MM.1S (cell line): Measurements from ENCODE around the gene COMT.
A peak's percentile ranks its signal among the peaks of the same experiment; 100 is the strongest.

Source experiments
- DNase-seq: peaks from one replicate; pipeline ENCODE4 v3.0.0-alpha.2; 2015
- H2AFZ ChIP-seq: fragments of 300-600 bp; sonication (generic); 2 replicates; pipeline ENCODE4 v1.6.0; 2016; ENCODE audit warnings: antibody characterized with exemption, low read length
- H3F3A ChIP-seq: fragments of 300-600 bp; sonication (generic); 2 replicates; pipeline ENCODE4 v1.6.1; 2016; ENCODE audit warnings: mild to moderate bottlenecking, antibody characterized with exemption, low read length, moderate library complexity, mixed read lengths; ENCODE audit not compliant: insufficient read depth
- H3K27ac ChIP-seq: fragments of 300-600 bp; sonication (generic); 2 replicates; pipeline ENCODE4 v1.5.1; 2016; ENCODE audit warnings: mild to moderate bottlenecking, low read length
- H3K27me3 ChIP-seq: fragments of 300-600 bp; sonication (generic); replicated peaks from 2 replicates; pipeline ENCODE4 v1.6.0; 2016; ENCODE audit warnings: low read length; ENCODE audit not compliant: insufficient read depth
- H3K36me3 ChIP-seq: fragments of 300-600 bp; sonication (generic); replicated peaks from 2 replicates; pipeline ENCODE4 v1.6.1; 2016; ENCODE audit warnings: mild to moderate bottlenecking, low read length, mixed read lengths; ENCODE audit not compliant: insufficient read depth
- H3K4me1 ChIP-seq: fragments of 300-600 bp; sonication (generic); 2 replicates; pipeline ENCODE4 v1.6.1; 2016; ENCODE audit warnings: low read length, mixed read lengths
- H3K4me2 ChIP-seq: fragments of 300-600 bp; sonication (generic); 2 replicates; pipeline ENCODE4 v1.6.0; 2016; ENCODE audit warnings: low read depth, low read length
- H3K4me3 ChIP-seq: fragments of 300-600 bp; sonication (generic); 2 replicates; pipeline ENCODE4 v1.5.1; 2016; ENCODE audit warnings: low read length, mixed read lengths
- H3K79me2 ChIP-seq: fragments of 300-600 bp; sonication (generic); 2 replicates; pipeline ENCODE4 v1.6.1; 2016; ENCODE audit warnings: mixed run types, low read length, mixed read lengths
- H3K9ac ChIP-seq: fragments of 300-600 bp; sonication (generic); 2 replicates; pipeline ENCODE4 v1.6.1; 2016; ENCODE audit warnings: low read length, mixed read lengths
- H3K9me2 ChIP-seq: fragments of 300-600 bp; sonication (generic); replicated peaks from 2 replicates; pipeline ENCODE4 v1.6.1; 2016; ENCODE audit warnings: mild to moderate bottlenecking, low read length, mixed read lengths; ENCODE audit not compliant: insufficient read depth
- H3K9me3 ChIP-seq: fragments of 300-600 bp; sonication (generic); replicated peaks from 2 replicates; pipeline ENCODE4 v1.6.1; 2016; ENCODE audit warnings: mild to moderate bottlenecking, low read length, mixed read lengths; ENCODE audit not compliant: insufficient read depth
- H4K20me1 ChIP-seq: fragments of 300-600 bp; sonication (generic); 2 replicates; pipeline ENCODE4 v1.6.1; 2016; ENCODE audit warnings: mild to moderate bottlenecking, low read length, moderate library complexity, mixed read lengths; ENCODE audit not compliant: insufficient read depth
- EZH2 ChIP-seq: fragments of 300-600 bp; sonication (generic); optimal IDR thresholded peaks from 2 replicates; pipeline ENCODE3; 2017; ENCODE audit warnings: low read depth, mild to moderate bottlenecking, antibody characterized with exemption, low read length, mixed read lengths
- EZH2phosphoT487 ChIP-seq: fragments of 300-600 bp; sonication (generic); IDR thresholded peaks from 2 replicates; pipeline ENCODE4 v1.6.1; 2018; ENCODE audit warnings: antibody characterized with exemption, low read length
- TF ChIP-seq, protein P1 (sequence below): fragments of 300-600 bp; sonication (generic); IDR thresholded peaks from 2 replicates; pipeline ENCODE4 v1.5.1; 2016; ENCODE audit warnings: antibody characterized with exemption, low read length, mixed read lengths

Gene COMT

DNA sequence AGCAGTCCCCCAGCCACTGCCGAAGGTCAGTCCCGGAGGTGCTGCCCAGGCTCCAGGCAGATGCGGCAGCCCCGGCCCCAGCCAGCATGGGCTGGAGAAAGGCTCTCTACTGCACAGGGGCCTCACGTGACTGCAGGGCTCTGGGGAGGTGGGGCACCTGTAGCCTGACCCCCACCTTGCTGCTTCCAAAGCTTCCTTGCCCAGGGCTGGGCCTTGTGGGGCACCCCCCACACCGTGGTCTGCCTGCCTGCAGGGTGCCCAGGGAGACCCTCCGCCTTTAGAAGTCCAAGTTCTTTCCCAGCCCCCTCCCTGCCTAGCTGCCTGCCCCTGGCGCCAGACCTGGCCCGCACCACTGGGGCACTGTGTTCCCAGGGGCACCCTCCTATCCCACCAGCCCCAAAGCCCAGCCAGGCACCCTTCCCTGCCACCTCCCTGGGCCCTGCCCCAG is 28.5 kb downstream of the COMT start:
- Histone ChIP-seq H3K36me3 (no peaks in the 10 kb centered on the region), H3K27ac (no peak overlapping the region), H3K9me3 (no peaks in the 10 kb centered on the region), H2AFZ (no peak overlapping the region), H3K9ac (no peak overlapping the region), H4K20me1 (no peaks in the 10 kb centered on the region), H3K4me2 (no peak overlapping the region), H3K4me3 (no peak overlapping the region), H3K9me2 (no peaks in the 10 kb centered on the region), H3K4me1 (no peaks in the 10 kb centered on the region), H3K27me3 (no peaks in the 10 kb centered on the region), H3F3A (no peaks in the 10 kb centered on the region), H3K79me2 (no peaks in the 10 kb centered on the region)
- TF ChIP-seq EZH2 (no peak), EZH2phosphoT487 (no peak)
- DNase-seq = no peak

DNA sequence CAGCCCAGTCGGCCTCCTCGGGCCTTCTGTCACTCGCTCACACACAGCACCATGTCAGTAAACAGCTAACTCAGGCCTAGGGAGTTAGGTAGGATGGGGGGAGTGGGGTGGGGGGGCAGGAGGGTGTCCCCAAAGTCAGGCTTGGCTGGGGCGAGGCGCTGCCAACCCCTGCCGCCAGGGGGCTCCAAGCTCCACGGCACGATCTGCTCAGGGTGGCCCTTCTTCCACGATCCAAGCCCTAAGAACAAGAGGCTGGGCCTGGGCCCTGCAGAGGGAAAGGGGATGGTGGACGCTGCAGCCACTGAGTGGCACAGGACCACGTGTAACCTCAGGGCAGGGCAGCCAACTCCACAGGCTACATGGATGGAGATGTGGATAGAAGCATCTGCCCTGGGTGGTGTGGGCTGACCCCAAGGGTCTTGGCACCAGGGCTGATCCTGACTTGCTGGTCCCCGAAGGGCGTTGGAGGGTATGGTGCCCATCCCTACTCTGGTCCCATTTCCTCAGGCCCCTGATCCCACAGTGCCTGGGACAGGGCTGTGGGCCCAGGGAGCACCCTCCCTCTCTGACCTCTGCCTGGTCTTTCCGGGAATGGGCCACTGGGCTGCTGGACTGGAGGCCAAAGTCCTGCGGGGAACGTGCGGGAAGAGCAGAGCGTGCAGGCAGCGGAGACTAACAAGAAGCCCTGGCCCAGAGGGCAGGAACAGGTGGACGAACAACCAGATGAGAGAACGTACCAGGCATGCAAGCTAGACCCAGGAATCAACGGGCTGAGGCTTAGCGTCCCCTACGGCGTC is 29.1 kb downstream of the COMT start:
- Histone ChIP-seq H3K4me3 (no peak overlapping the region), H3K9ac (no peak overlapping the region), H3K27ac (no peak overlapping the region), H3K36me3 (no peaks in the 10 kb centered on the region), H2AFZ (no peak overlapping the region), H3K27me3 (no peaks in the 10 kb centered on the region), H3K9me2 (no peaks in the 10 kb centered on the region), H4K20me1 (no peaks in the 10 kb centered on the region), H3K79me2 (no peaks in the 10 kb centered on the region), H3F3A (no peaks in the 10 kb centered on the region), H3K9me3 (no peaks in the 10 kb centered on the region), H3K4me2 (no peak overlapping the region), H3K4me1 (no peaks in the 10 kb centered on the region)
- DNase-seq = peak; percentile 54
- TF ChIP-seq EZH2 = no peak
- TF ChIP-seq, protein P1, sequence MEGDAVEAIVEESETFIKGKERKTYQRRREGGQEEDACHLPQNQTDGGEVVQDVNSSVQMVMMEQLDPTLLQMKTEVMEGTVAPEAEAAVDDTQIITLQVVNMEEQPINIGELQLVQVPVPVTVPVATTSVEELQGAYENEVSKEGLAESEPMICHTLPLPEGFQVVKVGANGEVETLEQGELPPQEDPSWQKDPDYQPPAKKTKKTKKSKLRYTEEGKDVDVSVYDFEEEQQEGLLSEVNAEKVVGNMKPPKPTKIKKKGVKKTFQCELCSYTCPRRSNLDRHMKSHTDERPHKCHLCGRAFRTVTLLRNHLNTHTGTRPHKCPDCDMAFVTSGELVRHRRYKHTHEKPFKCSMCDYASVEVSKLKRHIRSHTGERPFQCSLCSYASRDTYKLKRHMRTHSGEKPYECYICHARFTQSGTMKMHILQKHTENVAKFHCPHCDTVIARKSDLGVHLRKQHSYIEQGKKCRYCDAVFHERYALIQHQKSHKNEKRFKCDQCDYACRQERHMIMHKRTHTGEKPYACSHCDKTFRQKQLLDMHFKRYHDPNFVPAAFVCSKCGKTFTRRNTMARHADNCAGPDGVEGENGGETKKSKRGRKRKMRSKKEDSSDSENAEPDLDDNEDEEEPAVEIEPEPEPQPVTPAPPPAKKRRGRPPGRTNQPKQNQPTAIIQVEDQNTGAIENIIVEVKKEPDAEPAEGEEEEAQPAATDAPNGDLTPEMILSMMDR = peak; percentile 83

DNA sequence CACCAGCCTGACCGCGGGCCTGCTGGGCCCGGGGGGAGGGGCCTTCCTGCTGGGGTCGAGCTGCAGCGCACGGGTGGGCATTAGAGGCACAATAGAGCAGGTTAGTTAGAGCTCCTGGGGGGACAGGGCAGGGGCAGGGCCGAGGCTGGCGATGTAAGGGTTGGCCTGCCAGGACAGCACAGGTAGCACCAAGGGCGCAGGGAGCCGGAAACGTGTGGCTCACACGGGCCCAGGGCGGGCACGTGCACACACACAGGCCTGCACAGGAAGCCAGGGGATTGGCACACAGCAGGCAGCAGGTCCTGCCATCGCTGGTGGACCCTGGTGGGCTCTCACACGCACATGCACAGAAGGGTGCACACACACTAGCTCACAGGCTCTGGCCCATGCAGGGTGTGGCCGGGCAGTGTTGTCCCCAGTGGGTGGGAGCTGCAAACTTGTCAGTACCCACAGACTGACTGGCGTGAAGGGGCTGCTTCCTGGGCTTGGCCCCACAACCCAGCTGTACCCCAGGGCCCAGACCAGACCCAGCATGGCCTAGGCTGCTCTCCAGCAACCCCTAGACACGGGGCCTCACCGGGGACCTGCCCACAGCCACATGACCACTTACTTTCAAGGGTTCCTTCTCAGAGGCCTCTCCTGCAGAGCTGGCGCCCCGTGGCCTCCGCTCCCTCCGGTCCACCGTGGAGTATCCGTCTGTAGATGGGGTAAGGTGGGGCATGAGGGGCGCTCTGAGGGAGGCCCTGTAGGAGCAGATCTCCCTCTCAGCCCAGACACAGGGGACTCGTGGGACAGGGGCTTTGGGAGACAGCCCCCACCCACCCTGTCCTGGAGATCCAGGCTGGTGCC is 29.9 kb downstream of the COMT start:
- no peaks in the 10 kb centered on the region for H3K9me2 ChIP-seq
- no peak overlapping the region for H3K27ac ChIP-seq
- H3K4me3 ChIP-seq = no peak overlapping the region
- H3K4me2 ChIP-seq = no peak overlapping the region
- H3F3A ChIP-seq = no peaks in the 10 kb centered on the region
- H3K9me3 ChIP-seq = no peaks in the 10 kb centered on the region
- no peaks in the 10 kb centered on the region for H4K20me1 ChIP-seq
- no peaks in the 10 kb centered on the region for H3K79me2 ChIP-seq
- no peaks in the 10 kb centered on the region for H3K27me3 ChIP-seq
- H3K36me3 ChIP-seq = no peaks in the 10 kb centered on the region
- H3K4me1 ChIP-seq = no peaks in the 10 kb centered on the region
- no peak overlapping the region for H2AFZ ChIP-seq
- TF ChIP-seq EZH2phosphoT487 (no peak), EZH2 (no peak)
- TF ChIP-seq, protein P1 = no peak
- H3K9ac ChIP-seq = no peak overlapping the region
- no peak for DNase-seq
